Measurements from ENCODE around the gene PCDHA3.
"Not testable (repeated sequence)": the region's sequence is repeated elsewhere in the genome, so short reads cannot be mapped to it uniquely, and the experiment has no call there.

PCDHA3 gene

DNA sequence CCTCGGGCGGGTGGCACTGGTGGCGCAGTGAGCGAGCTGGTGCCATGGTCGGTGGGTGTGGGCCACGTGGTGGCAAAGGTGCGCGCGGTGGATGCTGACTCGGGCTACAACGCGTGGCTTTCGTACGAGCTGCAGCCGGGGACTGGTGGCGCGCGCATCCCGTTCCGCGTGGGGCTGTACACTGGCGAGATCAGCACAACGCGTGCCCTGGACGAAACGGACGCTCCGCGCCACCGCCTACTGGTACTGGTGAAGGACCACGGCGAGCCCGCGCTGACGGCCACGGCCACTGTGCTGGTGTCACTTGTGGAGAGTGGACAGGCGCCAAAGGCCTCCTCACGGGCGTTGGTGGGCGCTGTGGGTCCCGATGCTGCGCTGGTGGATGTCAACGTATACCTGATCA is 8.0 kb downstream of the PCDHA3 start:
- Histone ChIP-seq H3K27ac (no peak overlapping the region), H3K36me3 (no peaks in the 10 kb centered on the region), H3K9me3 (peaks cover 0 to 48% (median 24%) of the 10 kb centered on the region in 3 donors), H3K27me3 (no peaks in the 10 kb centered on the region), H3K4me1 (no peaks in the 10 kb centered on the region), H3K4me3 (no peak overlapping the region)
- TF ChIP-seq, protein P1, sequence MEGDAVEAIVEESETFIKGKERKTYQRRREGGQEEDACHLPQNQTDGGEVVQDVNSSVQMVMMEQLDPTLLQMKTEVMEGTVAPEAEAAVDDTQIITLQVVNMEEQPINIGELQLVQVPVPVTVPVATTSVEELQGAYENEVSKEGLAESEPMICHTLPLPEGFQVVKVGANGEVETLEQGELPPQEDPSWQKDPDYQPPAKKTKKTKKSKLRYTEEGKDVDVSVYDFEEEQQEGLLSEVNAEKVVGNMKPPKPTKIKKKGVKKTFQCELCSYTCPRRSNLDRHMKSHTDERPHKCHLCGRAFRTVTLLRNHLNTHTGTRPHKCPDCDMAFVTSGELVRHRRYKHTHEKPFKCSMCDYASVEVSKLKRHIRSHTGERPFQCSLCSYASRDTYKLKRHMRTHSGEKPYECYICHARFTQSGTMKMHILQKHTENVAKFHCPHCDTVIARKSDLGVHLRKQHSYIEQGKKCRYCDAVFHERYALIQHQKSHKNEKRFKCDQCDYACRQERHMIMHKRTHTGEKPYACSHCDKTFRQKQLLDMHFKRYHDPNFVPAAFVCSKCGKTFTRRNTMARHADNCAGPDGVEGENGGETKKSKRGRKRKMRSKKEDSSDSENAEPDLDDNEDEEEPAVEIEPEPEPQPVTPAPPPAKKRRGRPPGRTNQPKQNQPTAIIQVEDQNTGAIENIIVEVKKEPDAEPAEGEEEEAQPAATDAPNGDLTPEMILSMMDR (IDR thresholded peaks at IDR 0.05): no peak
- no peak for DNase-seq
- intact Hi-C loops (cut with DNase I; ENCODE audit: low total_unique reads): loop anchor here (10.0 kb wide), 1 partner anchor 236 kb away; no protein-coding TSS in a partner anchor

DNA sequence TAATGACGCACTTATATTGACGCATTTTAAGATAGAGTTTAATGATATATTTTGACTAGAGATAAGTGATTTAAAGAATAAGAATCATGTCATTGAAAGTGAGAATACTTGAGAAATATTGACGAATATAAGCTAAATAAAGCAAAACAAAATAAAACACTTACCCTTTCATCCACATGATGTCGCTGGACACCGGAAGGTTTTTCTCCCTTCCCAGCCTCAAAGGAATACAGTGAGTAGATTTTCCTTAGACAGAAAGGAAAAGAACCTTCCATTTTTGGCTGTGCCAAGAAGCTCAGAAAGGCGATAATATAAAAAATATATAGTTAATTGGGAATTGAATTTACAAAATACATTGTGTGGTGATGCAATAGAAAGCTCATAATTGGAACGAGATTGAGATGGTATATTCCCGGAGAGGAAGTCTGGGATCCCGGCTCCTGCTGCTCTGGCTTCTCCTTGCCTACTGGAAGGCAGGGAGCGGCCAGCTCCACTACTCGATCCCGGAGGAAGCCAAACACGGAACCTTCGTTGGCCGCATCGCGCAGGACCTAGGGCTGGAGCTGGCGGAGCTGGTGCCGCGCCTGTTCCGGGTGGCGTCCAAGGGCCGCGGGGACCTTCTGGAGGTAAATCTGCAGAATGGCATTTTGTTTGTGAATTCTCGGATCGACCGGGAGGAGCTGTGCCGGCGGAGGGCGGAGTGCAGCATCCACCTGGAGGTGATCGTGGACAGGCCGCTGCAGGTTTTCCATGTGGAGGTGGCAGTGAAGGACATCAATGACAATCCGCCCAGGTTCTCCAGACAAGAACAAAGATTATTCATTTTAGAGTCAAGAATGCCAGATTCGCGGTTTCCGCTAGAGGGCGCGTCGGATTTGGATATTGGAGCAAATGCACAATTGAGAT is 20.8 kb downstream of the PCDHA3 start, which contains the start of gene PCDHA5:
Gene PCDHA5 (plus strand): TSS at position 239 of the 906 bp plus-strand sequence.
- intact Hi-C loops (cut with DNase I; ENCODE audit: low total_unique reads): no loop called here
- Histone ChIP-seq H3K27me3 (peaks cover 0 to 6% of the 10 kb centered on the region in 2 donors), H3K36me3 (no peaks in the 10 kb centered on the region), H3K27ac (no peak within 1 kb of the TSS), H3K4me3 (no peak within 1 kb of the TSS), H3K4me1 (no peaks in the 10 kb centered on the region), H3K9me3 (peaks cover 0 to 42% (median 16%) of the 10 kb centered on the region in 3 donors)
- TF ChIP-seq, protein P1 (IDR thresholded peaks at IDR 0.05): peak in 1 of 2 experiments; percentile 15
- DNase-seq: no peak

DNA sequence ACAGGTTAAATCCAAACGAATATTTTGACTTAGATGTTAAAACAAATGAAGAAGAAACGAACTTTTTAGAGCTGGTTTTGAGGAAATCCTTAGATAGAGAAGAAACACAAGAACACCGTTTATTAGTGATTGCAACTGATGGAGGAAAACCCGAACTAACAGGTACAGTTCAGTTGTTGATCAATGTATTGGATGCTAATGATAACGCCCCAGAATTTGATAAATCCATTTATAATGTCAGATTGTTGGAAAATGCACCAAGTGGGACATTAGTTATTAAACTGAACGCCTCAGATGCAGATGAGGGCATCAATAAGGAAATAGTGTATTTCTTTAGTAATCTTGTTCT is 21.4 kb downstream of the PCDHA3 start:
- H3K4me1 ChIP-seq: no peaks in the 10 kb centered on the region
- TF ChIP-seq, protein P1 (IDR thresholded peaks at IDR 0.05): no peak
- H3K36me3 ChIP-seq: no peaks in the 10 kb centered on the region
- peaks cover 0 to 6% of the 10 kb centered on the region in 2 donors for H3K27me3 ChIP-seq
- peaks cover 0 to 42% (median 16%) of the 10 kb centered on the region in 3 donors for H3K9me3 ChIP-seq
- no peak for DNase-seq
- no peak overlapping the region for H3K27ac ChIP-seq
- intact Hi-C loops (cut with DNase I; ENCODE audit: low total_unique reads): no loop called here
- H3K4me3 ChIP-seq: no peak overlapping the region

DNA sequence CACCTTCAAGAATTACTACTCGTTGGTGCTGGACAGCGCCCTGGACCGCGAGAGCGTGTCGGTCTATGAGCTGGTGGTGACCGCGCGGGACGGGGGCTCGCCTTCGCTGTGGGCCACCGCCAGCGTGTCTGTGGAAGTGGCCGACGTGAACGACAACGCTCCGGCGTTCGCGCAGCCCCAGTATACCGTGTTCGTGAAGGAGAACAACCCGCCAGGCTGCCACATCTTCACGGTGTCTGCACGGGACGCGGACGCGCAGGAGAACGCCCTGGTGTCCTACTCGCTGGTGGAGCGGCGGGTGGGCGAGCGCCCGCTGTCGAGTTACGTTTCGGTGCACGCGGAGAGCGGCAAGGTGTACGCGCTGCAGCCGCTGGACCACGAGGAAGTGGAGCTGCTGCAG is 22.1 kb downstream of the PCDHA3 start:
- H3K27ac ChIP-seq; DNase-seq; H3K36me3 ChIP-seq; H3K4me3 ChIP-seq; intact Hi-C loops (cut with DNase I; ENCODE audit: low total_unique reads); H3K4me1 ChIP-seq: not testable (repeated sequence)
- peaks cover 0 to 10% of the 10 kb centered on the region in 2 donors for H3K27me3 ChIP-seq
- H3K9me3 ChIP-seq: peaks cover 0 to 44% (median 20%) of the 10 kb centered on the region in 3 donors

DNA sequence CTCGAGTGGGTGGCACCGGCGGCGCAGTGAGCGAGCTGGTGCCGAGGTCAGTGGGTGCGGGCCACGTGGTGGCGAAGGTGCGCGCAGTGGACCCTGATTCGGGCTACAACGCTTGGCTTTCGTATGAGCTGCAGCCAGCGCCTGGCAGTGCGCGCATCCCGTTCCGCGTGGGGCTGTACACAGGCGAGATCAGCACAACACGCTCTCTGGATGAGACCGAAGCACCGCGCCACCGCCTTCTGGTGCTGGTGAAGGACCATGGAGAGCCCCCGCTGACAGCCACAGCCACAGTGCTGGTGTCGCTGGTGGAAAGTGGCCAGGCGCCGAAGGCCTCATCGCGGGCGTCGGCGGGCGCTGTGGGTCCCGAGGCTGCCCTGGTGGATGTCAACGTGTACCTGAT is 22.6 kb downstream of the PCDHA3 start:
- Histone ChIP-seq H3K9me3 (peaks cover 0 to 47% (median 25%) of the 10 kb centered on the region in 3 donors), H3K27me3 (peaks cover 0 to 11% of the 10 kb centered on the region in 2 donors)
- DNase-seq: no peak

More for the DNA sequence above, 22.6 kb downstream of the PCDHA3 start:
- H3K27ac ChIP-seq: no peak overlapping the region
- TF ChIP-seq, protein P1 (IDR thresholded peaks at IDR 0.05): no peak
- no peaks in the 10 kb centered on the region for H3K4me1 ChIP-seq
- no peak overlapping the region for H3K4me3 ChIP-seq
- intact Hi-C loops (cut with DNase I; ENCODE audit: low total_unique reads): no loop called here
- H3K36me3 ChIP-seq: no peaks in the 10 kb centered on the region
